Esophagus squamous epithelium (tissue), 5 donors: ENCODE results near the gene CNIH3. TPM values are rescaled to one million over a fixed set of nuclear protein-coding genes. Genes with fewer than 3 reads are reported as not detected.

ENCODE experiments used
- DNase-seq: peaks from one replicate; lab custom pipeline; 2025; lab: John Stamatoyannopoulos, UW
- H3K27ac ChIP-seq, 4 donors: fragments of 200-600 bp; sonication (generic); one replicate each; pipeline ENCODE4 v1.5.1; 2016 to 2019; ENCODE audit warnings: mild to moderate bottlenecking in 1 of 4
- H3K27me3 ChIP-seq, 4 donors: fragments of 200-600 bp; sonication (generic); 1 replicate in 3 of 4; 2 replicates in 1 of 4; pipeline versions ENCODE4 v1.5.1 to v1.6.0; 2017 to 2021; ENCODE audit warnings: antibody characterized with exemption in 1 of 4
- H3K36me3 ChIP-seq, 3 donors: fragments of 200-600 bp; sonication (generic); one replicate each; pipeline ENCODE4 v1.5.1; 2016 to 2019
- H3K4me1 ChIP-seq, 3 donors: fragments of 200-600 bp; sonication (generic); one replicate each; pipeline ENCODE4 v1.5.1; 2017 to 2019
- H3K4me3 ChIP-seq, 4 donors: fragments of 200-600 bp; sonication (generic); 1 replicate in 3 of 4; 2 replicates in 1 of 4; pipeline ENCODE4 v1.5.1; 2016 to 2019; ENCODE audit warnings: mild to moderate bottlenecking in 2 of 4, moderate library complexity in 1 of 4
- H3K9me3 ChIP-seq, 3 donors: fragments of 200-600 bp; sonication (generic); one replicate each; pipeline ENCODE4 v1.5.1; 2016 to 2019
- CTCF ChIP-seq, 6 experiments: fragments of 450-650 bp in 4 of 6; fragments of 200-600 bp in 2 of 6; sonication (generic) in 2 of 6; IDR thresholded peaks; one replicate each; pipeline ENCODE4 v1.5.1; 2016 to 2019; ENCODE audit warnings: antibody characterized with exemption in 6 of 6, mild to moderate bottlenecking in 4 of 6, moderate library complexity in 4 of 6
- POLR2A ChIP-seq, 4 donors: fragments of 450-650 bp; IDR thresholded peaks; one replicate each; pipeline ENCODE4 v1.6.1; 2017; ENCODE audit warnings: antibody characterized with exemption in 4 of 4, mild to moderate bottlenecking in 4 of 4, moderate library complexity in 3 of 4
- WGBS, 2 donors: methylation state at CpG; one replicate each; pipeline ENCODE4 v1.1.5; 2018; 5-methylcytosine and 5-hydroxymethylcytosine counted together
- intact Hi-C: fragments of 100-400 bp; cut with DNase I; formaldehyde crosslinking; loops from one replicate; pipeline ENCODE4 v1.15.0; 2022
- total RNA-seq, 4 donors: library from RNA; depleted of rRNA; stranded (reverse); fragments of >200 nt; gene quantifications; one replicate each; pipeline ENCODE4 v1.1.0, GENCODE V29; 2016
- donor health status: DM: yes; HTN: yes; CAD: no.

The CNIH3 gene
- total RNA-seq, 4 donors from 2014 or later: 0.34 to 3.2 (median 1.2) TPM; not detected in 1

GRCh38 chr1:224694969-224695368, 78.9 kb downstream of the CNIH3 start:
- Histone ChIP-seq H3K36me3 (no peaks in the 10 kb centered on the region), H3K27me3 (no peaks in the 10 kb centered on the region), H3K4me1 (no peaks in the 10 kb centered on the region), H3K9me3 (no peaks in the 10 kb centered on the region), H3K27ac (no peak overlapping the region), H3K4me3 (no peak overlapping the region)
- intact Hi-C loops: no loop called here
- 79 to 88% methylated on average over 3 of the region's 3 CpGs for WGBS, 2 donors
- no peak for DNase-seq
- no peak for TF ChIP-seq POLR2A (IDR thresholded peaks at IDR 0.05)
- TF ChIP-seq CTCF (IDR thresholded peaks at IDR 0.05): no peak

DNA sequence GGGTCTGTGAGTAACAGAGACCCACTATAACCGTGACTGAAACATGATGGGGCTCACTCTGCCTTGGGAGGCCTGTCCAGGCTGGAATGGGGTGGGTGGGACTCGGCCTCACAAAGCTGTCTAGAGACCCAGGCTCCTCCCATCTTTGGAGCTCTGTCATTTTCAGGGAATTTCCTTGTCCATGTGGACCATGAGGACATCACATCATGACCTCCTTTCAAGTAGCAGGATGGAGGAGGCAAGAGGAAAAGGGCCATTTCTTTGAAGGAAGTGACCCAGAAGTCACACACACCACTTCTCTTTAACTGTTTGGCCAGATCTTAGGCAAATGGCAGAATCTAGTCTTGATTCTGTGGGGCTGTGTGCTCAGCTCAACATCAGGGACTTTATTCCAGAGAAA, 79.9 kb downstream of the CNIH3 start:
- Histone ChIP-seq H3K9me3 (no peaks in the 10 kb centered on the region), H3K4me1 (no peaks in the 10 kb centered on the region), H3K27ac (no peak overlapping the region), H3K4me3 (no peak overlapping the region), H3K27me3 (no peaks in the 10 kb centered on the region), H3K36me3 (no peaks in the 10 kb centered on the region)
- intact Hi-C loops: no loop called here
- no peak for DNase-seq
- WGBS, 2 donors: 58 to 60% methylated on average over 1 to 2 of the region's 2 CpGs
- TF ChIP-seq POLR2A (IDR thresholded peaks at IDR 0.05) (no peak), CTCF (IDR thresholded peaks at IDR 0.05) (no peak)

DNA sequence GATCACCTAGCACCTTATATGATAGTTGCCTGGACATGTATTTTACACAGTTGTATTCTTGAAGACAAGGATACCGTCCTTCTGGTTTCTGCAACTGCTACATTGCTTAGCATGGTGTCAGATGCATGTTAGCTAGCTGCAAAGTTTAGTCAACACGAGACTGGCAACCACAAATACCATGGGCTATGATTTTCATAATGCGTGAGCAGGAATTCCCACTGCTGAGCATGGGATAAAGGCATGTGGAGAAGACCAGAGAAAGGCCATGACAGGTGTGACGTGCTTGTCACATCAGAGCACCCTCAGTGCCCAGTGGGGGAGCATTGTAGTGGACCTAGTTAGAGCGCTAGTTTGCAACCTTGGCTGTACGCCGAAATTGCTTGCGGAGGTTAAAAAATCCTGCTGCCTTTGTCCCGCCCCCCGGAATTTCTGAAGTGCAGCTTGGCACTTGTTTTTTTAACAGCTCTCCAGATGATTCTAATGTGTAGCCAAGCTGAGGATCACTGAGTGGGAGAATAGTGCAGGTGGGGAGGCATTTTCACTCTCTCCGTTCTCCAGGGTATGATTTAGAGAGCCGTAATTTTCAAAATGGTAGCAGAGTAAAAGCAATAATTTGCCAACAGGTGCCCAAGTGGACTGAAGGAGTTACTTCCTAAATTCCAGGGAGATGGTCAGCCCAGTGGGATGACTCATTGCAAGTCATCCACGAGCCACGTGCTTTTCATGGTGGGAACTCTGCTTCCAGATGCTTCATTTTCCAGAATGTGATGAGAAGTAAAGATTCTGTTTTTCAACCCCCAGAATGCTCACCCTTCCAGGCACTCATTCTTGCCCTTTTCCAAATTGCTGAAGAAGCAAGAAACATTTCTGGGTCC, 81.0 kb downstream of the CNIH3 start:
- H3K36me3 ChIP-seq: no peaks in the 10 kb centered on the region

GRCh38 chr1:224698015-224698451, 81.9 kb downstream of the CNIH3 start:
- Histone ChIP-seq H3K9me3 (no peaks in the 10 kb centered on the region), H3K4me1 (no peaks in the 10 kb centered on the region), H3K27ac (no peak overlapping the region), H3K36me3 (no peaks in the 10 kb centered on the region), H3K27me3 (no peaks in the 10 kb centered on the region), H3K4me3 (no peak overlapping the region)
- TF ChIP-seq CTCF (IDR thresholded peaks at IDR 0.05) (no peak), POLR2A (IDR thresholded peaks at IDR 0.05) (no peak)
- DNase-seq: no peak
- intact Hi-C loops: no loop called here
- WGBS, 2 donors: 50 to 63% methylated on average over 3 to 4 of the region's 4 CpGs

More for the DNA sequence above, 81.0 kb downstream of the CNIH3 start:
- WGBS, 2 donors: 77 to 81% methylated on average over 12 to 14 of the region's 14 CpGs
- intact Hi-C loops: no loop called here
- Histone ChIP-seq H3K27ac (no peak overlapping the region), H3K4me3 (no peak overlapping the region), H3K9me3 (no peaks in the 10 kb centered on the region), H3K4me1 (no peaks in the 10 kb centered on the region), H3K27me3 (no peaks in the 10 kb centered on the region)
- no peak for DNase-seq
- TF ChIP-seq POLR2A (IDR thresholded peaks at IDR 0.05): no peak
- no peak for TF ChIP-seq CTCF (IDR thresholded peaks at IDR 0.05)

DNA sequence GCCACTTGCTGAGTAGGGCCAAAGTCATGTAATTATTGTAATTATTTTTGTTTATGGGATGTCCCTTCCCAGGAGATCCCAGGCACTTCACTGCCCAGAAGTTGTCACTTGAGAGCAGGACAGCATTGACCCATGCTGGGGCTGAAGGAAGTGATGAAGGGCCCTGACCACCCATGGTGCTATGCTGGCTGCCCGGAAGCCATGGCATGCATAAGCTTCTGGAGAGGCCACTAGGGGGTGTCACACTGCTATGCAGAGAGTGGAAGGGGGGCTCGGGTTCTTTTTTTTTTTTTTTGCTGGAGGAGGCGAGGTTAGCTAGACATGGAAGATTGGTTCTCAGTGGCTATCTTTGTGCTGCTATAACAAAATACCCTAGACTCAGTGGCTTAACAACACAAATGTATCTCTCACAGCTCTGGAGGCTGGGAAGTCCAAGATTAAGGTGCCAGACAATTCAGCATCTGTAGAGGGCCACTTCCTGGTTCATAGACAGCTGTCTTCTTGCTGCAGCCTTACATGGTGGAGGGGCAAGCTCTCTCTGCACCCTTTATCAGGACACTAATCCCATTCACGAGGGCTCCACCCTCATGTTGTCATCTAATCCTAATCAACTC, 84.9 kb downstream of the CNIH3 start:
- 62 to 86% methylated on average over 3 to 4 of the region's 4 CpGs for WGBS, 2 donors

More for the DNA sequence above, 84.9 kb downstream of the CNIH3 start:
- Histone ChIP-seq H3K36me3 (no peaks in the 10 kb centered on the region), H3K4me3 (no peak overlapping the region), H3K9me3 (no peaks in the 10 kb centered on the region), H3K4me1 (no peaks in the 10 kb centered on the region), H3K27ac (no peak overlapping the region), H3K27me3 (no peaks in the 10 kb centered on the region)
- intact Hi-C loops: no loop called here
- DNase-seq: no peak
- TF ChIP-seq CTCF (IDR thresholded peaks at IDR 0.05): no peak
